ENCODE results near the gene CLIP3. TPM values are rescaled to one million over a fixed set of nuclear protein-coding genes. Genes with fewer than 3 reads are reported as not detected.
A peak's percentile ranks its signal among the peaks of the same experiment; 100 is the strongest.

Gene CLIP3
- total and polyA plus RNA-seq, 2 of the 13 experiments (the other 11 are each of a cell fraction or from before 2014, with no cell fraction given), result 0.15 to 1.2 TPM

DNA sequence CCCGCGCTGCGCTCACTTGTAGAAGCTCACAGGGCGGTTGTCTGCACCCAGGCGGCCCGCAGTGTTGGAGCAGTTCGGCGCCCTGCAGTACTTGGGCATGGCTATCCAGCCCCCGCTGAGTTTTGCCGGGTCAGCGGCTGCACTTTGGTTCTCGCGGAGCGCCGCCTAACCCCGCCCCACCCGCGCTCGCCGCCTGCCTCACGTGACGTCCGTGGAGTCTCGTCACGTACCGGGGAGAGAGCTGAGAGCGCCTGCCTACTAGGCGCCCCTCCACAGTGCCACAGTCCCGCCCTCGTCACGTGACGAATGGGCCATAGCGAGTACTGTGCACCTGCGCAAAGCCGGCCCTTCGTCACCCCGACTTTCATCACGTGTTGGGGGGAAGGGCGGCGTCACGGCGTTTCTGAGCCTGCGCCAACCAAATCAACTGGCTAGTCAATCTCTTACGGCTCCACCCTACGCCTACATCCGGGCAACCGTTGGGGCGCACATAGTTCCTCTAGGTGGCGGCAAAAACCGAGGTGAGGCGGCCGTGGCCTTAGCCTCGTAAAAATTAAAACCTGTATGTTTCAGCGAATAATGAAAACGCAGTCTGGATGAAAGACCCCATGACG is 21.6 kb upstream of the CLIP3 start, which contains the start of gene THAP8 (continued):
- TF ChIP-seq RFXANK (CRISPR knock-in tag; IDR thresholded peaks at IDR 0.05) (peak; percentile 25; the same call in 1 of the 2 replicates), SALL1 (CRISPR knock-in tag; IDR thresholded peaks at IDR 0.05) (peak; percentile 90), ZSCAN30 (CRISPR knock-in tag; IDR thresholded peaks at IDR 0.05) (no peak), ARNTL (CRISPR knock-in tag; IDR thresholded peaks at IDR 0.05) (peak; percentile 97), KMT2A (CRISPR knock-in tag; IDR thresholded peaks at IDR 0.05) (peak; percentile 49; the same call in 1 of the 2 replicates), ZNF549 (CRISPR knock-in tag; IDR thresholded peaks at IDR 0.05) (no peak), TCF7L2 (IDR thresholded peaks at IDR 0.05; ENCODE audit: low read depth, low read length) (no peak), ZFP82 (CRISPR knock-in tag; IDR thresholded peaks at IDR 0.05; ENCODE audit: borderline replicate concordance) (no peak), RELA (CRISPR knock-in tag; IDR thresholded peaks at IDR 0.05) (no peak), KDM5B (CRISPR knock-in tag; IDR thresholded peaks at IDR 0.05; ENCODE audit: borderline replicate concordance) (peak; percentile 89)
- TF ChIP-seq, protein P1, sequence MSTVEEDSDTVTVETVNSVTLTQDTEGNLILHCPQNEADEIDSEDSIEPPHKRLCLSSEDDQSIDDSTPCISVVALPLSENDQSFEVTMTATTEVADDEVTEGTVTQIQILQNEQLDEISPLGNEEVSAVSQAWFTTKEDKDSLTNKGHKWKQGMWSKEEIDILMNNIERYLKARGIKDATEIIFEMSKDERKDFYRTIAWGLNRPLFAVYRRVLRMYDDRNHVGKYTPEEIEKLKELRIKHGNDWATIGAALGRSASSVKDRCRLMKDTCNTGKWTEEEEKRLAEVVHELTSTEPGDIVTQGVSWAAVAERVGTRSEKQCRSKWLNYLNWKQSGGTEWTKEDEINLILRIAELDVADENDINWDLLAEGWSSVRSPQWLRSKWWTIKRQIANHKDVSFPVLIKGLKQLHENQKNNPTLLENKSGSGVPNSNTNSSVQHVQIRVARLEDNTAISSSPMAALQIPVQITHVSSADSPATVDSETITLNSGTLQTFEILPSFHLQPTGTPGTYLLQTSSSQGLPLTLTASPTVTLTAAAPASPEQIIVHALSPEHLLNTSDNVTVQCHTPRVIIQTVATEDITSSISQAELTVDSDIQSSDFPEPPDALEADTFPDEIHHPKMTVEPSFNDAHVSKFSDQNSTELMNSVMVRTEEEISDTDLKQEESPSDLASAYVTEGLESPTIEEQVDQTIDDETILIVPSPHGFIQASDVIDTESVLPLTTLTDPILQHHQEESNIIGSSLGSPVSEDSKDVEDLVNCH (CRISPR knock-in tag; IDR thresholded peaks at IDR 0.05), result peak; percentile 90; the same call in 1 of the 2 replicates
- TF ChIP-seq, protein P2, sequence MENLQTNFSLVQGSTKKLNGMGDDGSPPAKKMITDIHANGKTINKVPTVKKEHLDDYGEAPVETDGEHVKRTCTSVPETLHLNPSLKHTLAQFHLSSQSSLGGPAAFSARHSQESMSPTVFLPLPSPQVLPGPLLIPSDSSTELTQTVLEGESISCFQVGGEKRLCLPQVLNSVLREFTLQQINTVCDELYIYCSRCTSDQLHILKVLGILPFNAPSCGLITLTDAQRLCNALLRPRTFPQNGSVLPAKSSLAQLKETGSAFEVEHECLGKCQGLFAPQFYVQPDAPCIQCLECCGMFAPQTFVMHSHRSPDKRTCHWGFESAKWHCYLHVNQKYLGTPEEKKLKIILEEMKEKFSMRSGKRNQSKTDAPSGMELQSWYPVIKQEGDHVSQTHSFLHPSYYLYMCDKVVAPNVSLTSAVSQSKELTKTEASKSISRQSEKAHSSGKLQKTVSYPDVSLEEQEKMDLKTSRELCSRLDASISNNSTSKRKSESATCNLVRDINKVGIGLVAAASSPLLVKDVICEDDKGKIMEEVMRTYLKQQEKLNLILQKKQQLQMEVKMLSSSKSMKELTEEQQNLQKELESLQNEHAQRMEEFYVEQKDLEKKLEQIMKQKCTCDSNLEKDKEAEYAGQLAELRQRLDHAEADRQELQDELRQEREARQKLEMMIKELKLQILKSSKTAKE (CRISPR knock-in tag; IDR thresholded peaks at IDR 0.05; ENCODE audit: borderline replicate concordance), result peak; percentile 84
- TF ChIP-seq, protein P3, sequence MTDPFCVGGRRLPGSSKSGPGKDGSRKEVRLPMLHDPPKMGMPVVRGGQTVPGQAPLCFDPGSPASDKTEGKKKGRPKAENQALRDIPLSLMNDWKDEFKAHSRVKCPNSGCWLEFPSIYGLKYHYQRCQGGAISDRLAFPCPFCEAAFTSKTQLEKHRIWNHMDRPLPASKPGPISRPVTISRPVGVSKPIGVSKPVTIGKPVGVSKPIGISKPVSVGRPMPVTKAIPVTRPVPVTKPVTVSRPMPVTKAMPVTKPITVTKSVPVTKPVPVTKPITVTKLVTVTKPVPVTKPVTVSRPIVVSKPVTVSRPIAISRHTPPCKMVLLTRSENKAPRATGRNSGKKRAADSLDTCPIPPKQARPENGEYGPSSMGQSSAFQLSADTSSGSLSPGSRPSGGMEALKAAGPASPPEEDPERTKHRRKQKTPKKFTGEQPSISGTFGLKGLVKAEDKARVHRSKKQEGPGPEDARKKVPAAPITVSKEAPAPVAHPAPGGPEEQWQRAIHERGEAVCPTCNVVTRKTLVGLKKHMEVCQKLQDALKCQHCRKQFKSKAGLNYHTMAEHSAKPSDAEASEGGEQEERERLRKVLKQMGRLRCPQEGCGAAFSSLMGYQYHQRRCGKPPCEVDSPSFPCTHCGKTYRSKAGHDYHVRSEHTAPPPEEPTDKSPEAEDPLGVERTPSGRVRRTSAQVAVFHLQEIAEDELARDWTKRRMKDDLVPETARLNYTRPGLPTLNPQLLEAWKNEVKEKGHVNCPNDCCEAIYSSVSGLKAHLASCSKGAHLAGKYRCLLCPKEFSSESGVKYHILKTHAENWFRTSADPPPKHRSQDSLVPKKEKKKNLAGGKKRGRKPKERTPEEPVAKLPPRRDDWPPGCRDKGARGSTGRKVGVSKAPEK (CRISPR knock-in tag; IDR thresholded peaks at IDR 0.05; ENCODE audit: borderline replicate concordance), result peak; percentile 46; the same call in 1 of the 2 replicates
- TF ChIP-seq, protein P4, sequence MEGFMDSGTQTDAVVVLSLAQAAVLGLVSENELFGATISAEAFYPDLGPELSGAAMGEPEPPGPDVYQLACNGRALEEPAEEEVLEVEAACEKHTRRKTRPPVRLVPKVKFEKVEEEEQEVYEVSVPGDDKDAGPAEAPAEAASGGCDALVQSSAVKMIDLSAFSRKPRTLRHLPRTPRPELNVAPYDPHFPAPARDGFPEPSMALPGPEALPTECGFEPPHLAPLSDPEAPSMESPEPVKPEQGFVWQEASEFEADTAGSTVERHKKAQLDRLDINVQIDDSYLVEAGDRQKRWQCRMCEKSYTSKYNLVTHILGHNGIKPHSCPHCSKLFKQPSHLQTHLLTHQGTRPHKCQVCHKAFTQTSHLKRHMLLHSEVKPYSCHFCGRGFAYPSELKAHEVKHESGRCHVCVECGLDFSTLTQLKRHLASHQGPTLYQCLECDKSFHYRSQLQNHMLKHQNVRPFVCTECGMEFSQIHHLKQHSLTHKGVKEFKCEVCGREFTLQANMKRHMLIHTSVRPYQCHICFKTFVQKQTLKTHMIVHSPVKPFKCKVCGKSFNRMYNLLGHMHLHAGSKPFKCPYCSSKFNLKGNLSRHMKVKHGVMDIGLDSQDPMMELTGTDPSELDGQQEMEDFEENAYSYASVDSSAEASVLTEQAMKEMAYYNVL (CRISPR knock-in tag; IDR thresholded peaks at IDR 0.05; ENCODE audit: borderline replicate concordance), result peak; percentile 72; the same call in 1 of the 2 replicates
- TF ChIP-seq, protein P5, sequence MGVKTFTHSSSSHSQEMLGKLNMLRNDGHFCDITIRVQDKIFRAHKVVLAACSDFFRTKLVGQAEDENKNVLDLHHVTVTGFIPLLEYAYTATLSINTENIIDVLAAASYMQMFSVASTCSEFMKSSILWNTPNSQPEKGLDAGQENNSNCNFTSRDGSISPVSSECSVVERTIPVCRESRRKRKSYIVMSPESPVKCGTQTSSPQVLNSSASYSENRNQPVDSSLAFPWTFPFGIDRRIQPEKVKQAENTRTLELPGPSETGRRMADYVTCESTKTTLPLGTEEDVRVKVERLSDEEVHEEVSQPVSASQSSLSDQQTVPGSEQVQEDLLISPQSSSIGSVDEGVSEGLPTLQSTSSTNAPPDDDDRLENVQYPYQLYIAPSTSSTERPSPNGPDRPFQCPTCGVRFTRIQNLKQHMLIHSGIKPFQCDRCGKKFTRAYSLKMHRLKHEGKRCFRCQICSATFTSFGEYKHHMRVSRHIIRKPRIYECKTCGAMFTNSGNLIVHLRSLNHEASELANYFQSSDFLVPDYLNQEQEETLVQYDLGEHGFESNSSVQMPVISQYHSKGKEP (CRISPR knock-in tag; IDR thresholded peaks at IDR 0.05), result 0 out of 2 replicates have a peak, but pooled peaks have one; percentile 11
- TF ChIP-seq, protein P6, sequence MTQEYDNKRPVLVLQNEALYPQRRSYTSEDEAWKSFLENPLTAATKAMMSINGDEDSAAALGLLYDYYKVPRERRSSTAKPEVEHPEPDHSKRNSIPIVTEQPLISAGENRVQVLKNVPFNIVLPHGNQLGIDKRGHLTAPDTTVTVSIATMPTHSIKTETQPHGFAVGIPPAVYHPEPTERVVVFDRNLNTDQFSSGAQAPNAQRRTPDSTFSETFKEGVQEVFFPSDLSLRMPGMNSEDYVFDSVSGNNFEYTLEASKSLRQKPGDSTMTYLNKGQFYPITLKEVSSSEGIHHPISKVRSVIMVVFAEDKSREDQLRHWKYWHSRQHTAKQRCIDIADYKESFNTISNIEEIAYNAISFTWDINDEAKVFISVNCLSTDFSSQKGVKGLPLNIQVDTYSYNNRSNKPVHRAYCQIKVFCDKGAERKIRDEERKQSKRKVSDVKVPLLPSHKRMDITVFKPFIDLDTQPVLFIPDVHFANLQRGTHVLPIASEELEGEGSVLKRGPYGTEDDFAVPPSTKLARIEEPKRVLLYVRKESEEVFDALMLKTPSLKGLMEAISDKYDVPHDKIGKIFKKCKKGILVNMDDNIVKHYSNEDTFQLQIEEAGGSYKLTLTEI (CRISPR knock-in tag; conservative IDR thresholded peaks at IDR 0.05), result no peak

Measured in HepG2 (cell line).